Cerebellar cortex (tissue), 1 donor: ENCODE measurements around the gene LGR6.
"Not testable (repeated sequence)": the region's sequence is repeated elsewhere in the genome, so short reads cannot be mapped to it uniquely, and the experiment has no call there.

Experiments
- DNase-seq: peaks from one replicate; pipeline ENCODE4 v3.0.0-alpha.2; 2015; ENCODE audit warnings: low spot score

LGR6 gene

GRCh38 chr1:202193614-202194327 lies at the start of gene LGR6:
Gene LGR6, plus strand, starts transcription at chr1:202193799. Its CDS starts 191 bp downstream, at chr1:202193990.
- no peak for DNase-seq

- DNase-seq, result peak; percentile 51
Observed at GRCh38 chr1:202144402-202145067, 49.1 kb upstream of the LGR6 start, which contains the start of gene ARL8A. Gene ARL8A, minus strand, starts transcription at chr1:202144737. Its CDS starts 165 bp downstream, at chr1:202144572.

- DNase-seq, result peak; percentile 45
Observed at GRCh38 chr1:202145068-202145743, 48.4 kb upstream of the LGR6 start.

- DNase-seq, result not testable (repeated sequence)
Observed at GRCh38 chr1:202145744-202146140, 47.9 kb upstream of the LGR6 start.

GRCh38 chr1:202146279-202146678 lies 47.3 kb upstream of the LGR6 start:
- no peak for DNase-seq

- no peak for DNase-seq
Observed at GRCh38 chr1:202146993-202147392, 46.6 kb upstream of the LGR6 start.

GRCh38 chr1:202148391-202148790 lies 45.2 kb upstream of the LGR6 start:
- no peak for DNase-seq

- DNase-seq, result no peak
Observed at GRCh38 chr1:202149566-202149965, 44.0 kb upstream of the LGR6 start.

- no peak for DNase-seq
Observed at GRCh38 chr1:202150187-202150586, 43.4 kb upstream of the LGR6 start.

- no peak for DNase-seq
Observed at GRCh38 chr1:202150602-202151001, 43.0 kb upstream of the LGR6 start.

GRCh38 chr1:202151045-202151444 lies 42.6 kb upstream of the LGR6 start:
- DNase-seq, result no peak

GRCh38 chr1:202152399-202152798 lies 41.2 kb upstream of the LGR6 start:
- no peak for DNase-seq

- DNase-seq, result no peak
Observed at GRCh38 chr1:202153284-202153683, 40.3 kb upstream of the LGR6 start.

- no peak for DNase-seq
Observed at GRCh38 chr1:202154148-202154765, 39.3 kb upstream of the LGR6 start.

- peak; percentile 61 for DNase-seq
Observed at GRCh38 chr1:202154766-202155477, 38.7 kb upstream of the LGR6 start.

- no peak for DNase-seq
Observed at GRCh38 chr1:202155478-202156021, 38.0 kb upstream of the LGR6 start.

GRCh38 chr1:202156590-202156989 lies 37.0 kb upstream of the LGR6 start:
- no peak for DNase-seq

GRCh38 chr1:202157945-202158344 lies 35.7 kb upstream of the LGR6 start:
- DNase-seq, result no peak

- DNase-seq, result no peak
Observed at GRCh38 chr1:202158810-202159533, 34.6 kb upstream of the LGR6 start.

GRCh38 chr1:202159534-202160371 lies 33.8 kb upstream of the LGR6 start:
- no peak for DNase-seq
